Measurements from ENCODE around the gene TTI1.
A peak's percentile ranks its signal among the peaks of the same experiment; 100 is the strongest.

TTI1 gene

GRCh38 chr20:38023181-38024001 is 9.9 kb downstream of the TTI1 start:
- ChIA-PET CTCF (interaction anchor here (1.3 kb wide), 2 partner anchors 28 to 457 kb away, joined by 3 to 4 read pairs; no protein-coding TSS in a partner anchor), POLR2A (interaction anchor here (0.7 kb wide), 1 partner anchor 11 kb away, joined by 3 read pairs; no protein-coding TSS in a partner anchor)
- no peak for TF ChIP-seq CTCF (IDR thresholded peaks at IDR 0.05; ENCODE audit: insufficient read depth, low read length, missing control alignments)
- peak; percentile 67 for DNase-seq (ENCODE audit: low read depth, low spot score)
- H3K4me3 ChIP-seq (ENCODE audit: low read depth, low read length): no peak overlapping the region

- H3K4me3 ChIP-seq (ENCODE audit: low read depth, low read length): no peak overlapping the region
- ChIA-PET CTCF (interaction anchor here (1.1 to 1.9 kb wide), 5 partner anchors 22 to 457 kb away, joined by 3 to 4 read pairs (median 3); no protein-coding TSS in a partner anchor), POLR2A (no interaction called here)
- DNase-seq (ENCODE audit: low read depth, low spot score): no peak
- no peak for TF ChIP-seq CTCF (IDR thresholded peaks at IDR 0.05; ENCODE audit: insufficient read depth, low read length, missing control alignments)
These were observed 12.0 kb downstream of the TTI1 start for GRCh38 chr20:38021087-38021772.

GRCh38 chr20:38018385-38018784 is 14.9 kb downstream of the TTI1 start:
- no peak for DNase-seq (ENCODE audit: low read depth, low spot score)
- POLR2A ChIA-PET: no interaction called here
- H3K4me3 ChIP-seq (ENCODE audit: low read depth, low read length): no peak overlapping the region
- CTCF ChIA-PET: no interaction called here
- no peak for TF ChIP-seq CTCF (IDR thresholded peaks at IDR 0.05; ENCODE audit: insufficient read depth, low read length, missing control alignments)

- H3K4me3 ChIP-seq (ENCODE audit: low read depth, low read length): no peak overlapping the region
- TF ChIP-seq CTCF (IDR thresholded peaks at IDR 0.05; ENCODE audit: insufficient read depth, low read length, missing control alignments): no peak
- ChIA-PET CTCF (interaction anchor here (0.9 to 3.1 kb wide), 2 partner anchors 203 to 454 kb away, joined by 3 to 12 read pairs; no protein-coding TSS in a partner anchor), POLR2A (no interaction called here)
- DNase-seq (ENCODE audit: low read depth, low spot score): no peak
These were observed 15.3 kb downstream of the TTI1 start for GRCh38 chr20:38017959-38018358.

- no peak for TF ChIP-seq CTCF (IDR thresholded peaks at IDR 0.05; ENCODE audit: insufficient read depth, low read length, missing control alignments)
- ChIA-PET CTCF (interaction anchor here (1.3 kb wide), 1 partner anchor 290 kb away, joined by 3 read pairs; the partner anchor contains the start of gene BPI), POLR2A (no interaction called here)
These were observed 19.4 kb downstream of the TTI1 start for GRCh38 chr20:38013887-38014286.

GRCh38 chr20:38012332-38012731 is 20.9 kb downstream of the TTI1 start:
- POLR2A ChIA-PET: no interaction called here
- no peak overlapping the region for H3K4me3 ChIP-seq (ENCODE audit: low read depth, low read length)
- DNase-seq (ENCODE audit: low read depth, low spot score): no peak
- TF ChIP-seq CTCF (IDR thresholded peaks at IDR 0.05; ENCODE audit: insufficient read depth, low read length, missing control alignments): no peak
- CTCF ChIA-PET: interaction anchor here (1.0 kb wide), 1 partner anchor 45 kb away, joined by 3 read pairs; no protein-coding TSS in a partner anchor

More at GRCh38 chr20:38013887-38014286, 19.4 kb downstream of the TTI1 start:
- DNase-seq (ENCODE audit: low read depth, low spot score): no peak
- H3K4me3 ChIP-seq (ENCODE audit: low read depth, low read length): no peak overlapping the region

Measured in AG04449 (cell line).